CMK (cell line): ENCODE data around the gene FAM120A.
A peak's percentile ranks its signal among the peaks of the same experiment; 100 is the strongest.

Source experiments
- DNase-seq: peaks from one replicate; pipeline ENCODE4 v3.0.0-alpha.2; 2010; ENCODE audit warnings: low read depth

The FAM120A gene

GRCh38 chr9:93446073-93446472 lies 5.4 kb upstream of the FAM120A start:
- no peak for DNase-seq

- no peak for DNase-seq
Observed at GRCh38 chr9:93447655-93448054, 3.8 kb upstream of the FAM120A start.

- DNase-seq, result no peak
Observed at GRCh38 chr9:93451849-93452709, 594 bp downstream of the FAM120A start.

GRCh38 chr9:93452710-93453046 lies 1.2 kb downstream of the FAM120A start:
- no peak for DNase-seq

- peak; percentile 68 for DNase-seq
Observed at GRCh38 chr9:93453047-93453914, 1.8 kb downstream of the FAM120A start, which contains the start of gene FAM120AOS. Gene FAM120AOS (minus strand): TSS chr9:93453581. CDS start chr9:93452709, 872 bp downstream.

- no peak for DNase-seq
Observed at GRCh38 chr9:93456022-93456421, 4.5 kb downstream of the FAM120A start.

GRCh38 chr9:93456504-93456903 lies 5.0 kb downstream of the FAM120A start:
- DNase-seq, result no peak

GRCh38 chr9:93457006-93457405 lies 5.5 kb downstream of the FAM120A start:
- no peak for DNase-seq

- no peak for DNase-seq
Observed at GRCh38 chr9:93458712-93459111, 7.2 kb downstream of the FAM120A start.

GRCh38 chr9:93459432-93459847 lies 8.0 kb downstream of the FAM120A start:
- DNase-seq, result no peak

- DNase-seq, result no peak
Observed at GRCh38 chr9:93460689-93461413, 9.4 kb downstream of the FAM120A start.

- no peak for DNase-seq
Observed at GRCh38 chr9:93461414-93461743, 9.9 kb downstream of the FAM120A start.

- DNase-seq, result no peak
Observed at GRCh38 chr9:93461821-93462220, 10.3 kb downstream of the FAM120A start.

GRCh38 chr9:93463638-93464248 lies 12.3 kb downstream of the FAM120A start:
- no peak for DNase-seq

- no peak for DNase-seq
Observed at GRCh38 chr9:93464395-93464794, 12.9 kb downstream of the FAM120A start.

- no peak for DNase-seq
Observed at GRCh38 chr9:93464876-93465275, 13.4 kb downstream of the FAM120A start.

GRCh38 chr9:93465855-93466254 lies 14.4 kb downstream of the FAM120A start:
- no peak for DNase-seq

GRCh38 chr9:93466416-93467061 lies 15.1 kb downstream of the FAM120A start:
- no peak for DNase-seq

GRCh38 chr9:93467062-93467416 lies 15.6 kb downstream of the FAM120A start:
- no peak for DNase-seq

GRCh38 chr9:93467462-93467861 lies 16.0 kb downstream of the FAM120A start:
- DNase-seq, result no peak

- no peak for DNase-seq
Observed at GRCh38 chr9:93468763-93469456, 17.4 kb downstream of the FAM120A start.
